DMS 273 (cell line): Measurements from ENCODE around the gene NEDD4L.

Experiments
- DNase-seq: peaks from one replicate; lab custom pipeline; 2025; ENCODE audit not compliant: unreplicated experiment; lab: John Stamatoyannopoulos, UW

The NEDD4L gene

GRCh38 chr18:58407263-58407648 lies 363.2 kb downstream of the NEDD4L start:
- no peak for DNase-seq

DNA sequence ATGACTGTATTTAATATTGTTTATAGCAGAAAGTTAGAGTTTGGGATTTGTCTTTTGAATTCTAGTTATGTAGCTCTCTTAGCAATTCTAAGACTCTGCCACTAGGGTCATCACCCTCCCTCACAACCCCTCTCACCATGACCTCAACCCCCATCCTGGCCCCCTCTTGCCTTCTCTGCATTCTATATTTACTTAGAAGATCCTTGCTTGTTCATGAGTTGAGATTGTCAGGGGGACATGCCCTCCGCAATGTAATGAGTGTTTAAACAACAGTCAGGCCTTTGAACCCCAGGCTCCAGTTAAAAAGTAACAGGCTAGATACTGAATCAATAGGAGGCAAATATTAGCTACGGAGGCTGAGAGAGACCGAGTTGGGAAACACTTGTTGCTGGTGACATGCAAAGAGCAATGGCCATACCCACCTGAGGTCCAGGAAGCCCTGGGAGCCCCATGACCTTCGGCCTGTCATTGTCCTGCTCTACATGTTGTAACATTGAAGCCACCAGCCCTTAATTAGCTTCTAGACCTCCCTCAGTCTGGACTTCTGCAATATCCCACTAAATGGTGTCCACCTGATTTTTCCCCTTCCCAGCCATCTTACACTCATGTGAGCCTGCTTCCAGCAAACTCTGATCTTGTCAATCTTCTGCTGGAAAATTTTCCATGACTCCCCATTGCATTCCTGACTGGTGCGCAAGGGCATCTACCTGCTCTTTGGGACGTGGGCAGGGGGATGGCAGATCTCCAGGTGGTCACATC lies 363.8 kb downstream of the NEDD4L start:
- DNase-seq: no peak

DNA sequence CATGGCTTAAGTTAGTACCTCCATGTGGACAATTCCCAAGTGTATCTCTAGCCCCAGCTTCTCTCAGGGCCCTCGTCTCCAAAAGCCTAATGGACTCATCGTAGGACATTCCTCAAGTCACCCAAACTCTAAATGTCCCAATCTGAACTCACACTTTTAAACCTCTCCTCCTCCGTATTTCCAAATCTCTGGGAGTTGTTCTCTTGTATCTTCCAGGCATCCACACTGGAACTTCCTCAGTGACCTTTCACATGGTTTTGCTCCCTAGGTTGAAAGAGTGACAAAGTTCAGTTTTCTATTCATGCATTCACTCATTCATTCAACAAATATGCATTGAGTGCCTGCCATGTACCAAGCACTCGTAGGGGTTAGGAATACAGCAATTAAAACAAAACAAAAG lies 364.6 kb downstream of the NEDD4L start:
- DNase-seq: no peak

- DNase-seq: no peak
Observed at GRCh38 chr18:58409802-58410445, 365.9 kb downstream of the NEDD4L start.

DNA sequence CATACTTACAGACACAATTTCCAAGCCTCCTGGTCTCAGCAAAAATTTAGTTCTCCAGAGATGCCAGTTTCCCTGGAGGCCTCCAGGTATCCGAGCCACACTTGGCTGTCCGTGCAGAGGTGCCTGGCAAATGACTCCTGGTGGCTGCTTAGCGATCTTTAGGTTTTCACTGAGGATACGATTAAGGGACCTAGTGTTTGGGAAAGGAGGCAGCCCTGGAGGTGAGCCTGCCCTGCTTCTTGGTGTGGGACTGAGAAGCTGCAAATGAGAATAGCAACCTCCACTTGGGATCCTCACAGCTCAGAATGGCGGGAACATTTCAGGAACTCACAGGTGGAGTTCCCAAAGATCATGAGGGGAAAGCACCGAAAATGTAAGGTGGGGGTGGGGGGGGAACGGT lies 367.3 kb downstream of the NEDD4L start:
- no peak for DNase-seq

DNA sequence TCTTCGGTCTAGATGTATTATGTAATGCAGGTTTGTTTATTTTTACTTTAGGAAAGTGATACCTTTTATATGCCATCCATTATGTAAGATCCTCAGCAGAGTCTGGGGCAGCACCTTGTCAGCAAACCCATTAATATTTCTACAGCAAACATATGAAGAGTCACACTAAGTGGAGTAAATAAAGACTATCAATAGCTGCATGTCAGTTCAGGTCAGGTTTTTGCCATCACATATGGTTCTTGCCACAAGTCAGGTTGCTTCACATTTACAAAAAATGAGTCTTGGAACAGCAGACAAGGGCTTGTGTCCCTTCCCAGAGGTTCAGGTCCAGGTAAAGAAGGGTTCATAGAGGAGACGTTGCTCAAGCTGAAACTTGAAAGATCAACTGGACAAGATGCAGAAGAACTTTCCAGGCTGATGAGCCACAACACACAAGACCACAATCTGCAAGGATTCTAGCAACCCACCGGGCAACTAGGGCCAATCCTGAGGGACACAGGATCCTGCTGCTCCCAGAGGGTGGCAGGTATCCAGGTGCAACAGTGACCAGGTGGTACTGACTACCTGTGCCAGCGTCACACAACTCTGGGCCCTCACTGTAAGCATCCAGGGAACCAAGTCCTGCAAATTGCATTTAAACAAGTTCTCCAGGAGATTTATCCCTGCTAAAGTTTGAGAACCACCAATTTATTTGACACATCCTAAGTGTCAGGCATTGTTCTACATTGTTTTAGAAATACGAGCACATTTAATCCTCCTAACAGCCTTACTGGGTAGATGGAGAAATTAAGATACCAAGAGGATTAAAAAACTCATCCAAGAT lies 369.0 kb downstream of the NEDD4L start:
- no peak for DNase-seq

DNA sequence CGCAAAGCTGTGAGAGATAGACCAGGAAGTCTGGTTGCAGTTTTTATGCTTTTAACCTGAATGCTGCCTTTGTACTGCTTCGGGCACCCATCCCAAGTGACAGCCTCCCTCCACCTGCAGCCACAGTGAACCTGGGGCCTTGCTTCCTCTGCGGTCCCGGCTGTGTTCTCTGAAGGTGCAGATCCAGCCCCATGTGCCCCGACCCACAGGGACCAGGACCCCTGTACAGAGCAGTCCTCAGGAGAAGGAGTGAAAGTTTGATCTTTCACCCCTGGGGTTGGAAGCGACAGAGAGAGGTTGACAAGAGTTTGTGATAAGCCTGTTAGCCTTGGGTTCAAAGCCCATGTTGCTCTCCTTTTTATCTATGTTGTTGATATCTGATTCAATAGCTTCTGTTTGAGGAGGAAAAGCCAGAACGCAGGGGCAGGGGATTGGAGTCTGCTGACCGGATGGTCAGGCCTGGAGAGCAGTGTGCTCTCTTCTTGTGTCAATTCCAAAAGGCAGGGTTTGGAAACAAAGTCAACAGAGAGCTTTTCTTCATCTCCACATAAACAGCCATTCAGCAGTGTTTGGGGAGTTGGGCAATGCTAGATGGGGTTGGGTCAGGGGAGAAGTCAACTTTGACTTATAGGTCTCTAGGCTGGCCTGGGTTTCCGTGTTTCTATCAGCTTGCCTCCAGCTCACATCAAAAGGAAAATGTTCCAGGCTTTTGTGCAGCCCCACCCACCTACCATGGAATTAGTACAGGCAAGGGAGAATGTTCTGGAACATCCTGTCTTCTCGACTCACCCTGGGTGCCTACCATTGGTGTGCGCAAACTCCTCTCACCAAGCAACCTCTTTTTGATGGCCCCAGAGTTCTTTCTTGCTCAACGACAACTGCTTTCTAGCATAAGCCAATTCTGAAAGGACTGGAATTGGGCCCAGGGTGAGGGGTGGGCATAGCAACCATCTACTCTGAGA lies 369.9 kb downstream of the NEDD4L start:
- no peak for DNase-seq

DNA sequence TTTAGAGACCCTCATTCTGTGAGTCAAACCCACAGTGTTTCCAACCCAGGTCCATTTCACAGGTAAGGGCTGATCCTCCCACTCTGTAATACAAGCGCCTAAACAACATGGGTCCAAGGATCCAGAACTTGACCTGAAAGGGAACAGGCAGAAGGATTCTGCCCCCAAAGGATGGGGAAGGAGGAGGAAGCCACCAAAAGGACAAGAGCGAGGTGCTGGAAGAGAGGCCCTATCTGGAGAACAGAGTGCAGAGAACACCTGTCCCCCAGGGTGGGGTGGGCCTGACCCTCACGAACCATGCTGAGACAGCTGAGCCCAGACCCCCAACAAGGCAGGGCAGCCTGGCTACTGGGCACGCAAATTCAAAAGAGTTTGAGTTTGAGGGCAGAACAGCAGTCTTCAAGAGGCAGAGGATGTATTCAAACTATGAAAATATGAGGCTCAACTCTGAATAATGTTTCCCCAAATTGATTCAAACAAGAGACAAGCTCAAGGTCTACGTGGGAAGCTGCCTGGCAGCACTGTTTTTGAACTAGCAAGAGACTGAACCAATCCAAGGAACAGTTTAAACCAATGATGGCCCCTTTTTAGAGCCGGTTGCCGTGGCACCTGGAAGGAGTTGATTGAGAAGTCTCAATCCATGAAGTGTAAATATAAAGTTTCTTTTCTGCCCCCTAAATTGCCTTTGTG lies 372.1 kb downstream of the NEDD4L start:
- DNase-seq: peak; percentile 71

DNA sequence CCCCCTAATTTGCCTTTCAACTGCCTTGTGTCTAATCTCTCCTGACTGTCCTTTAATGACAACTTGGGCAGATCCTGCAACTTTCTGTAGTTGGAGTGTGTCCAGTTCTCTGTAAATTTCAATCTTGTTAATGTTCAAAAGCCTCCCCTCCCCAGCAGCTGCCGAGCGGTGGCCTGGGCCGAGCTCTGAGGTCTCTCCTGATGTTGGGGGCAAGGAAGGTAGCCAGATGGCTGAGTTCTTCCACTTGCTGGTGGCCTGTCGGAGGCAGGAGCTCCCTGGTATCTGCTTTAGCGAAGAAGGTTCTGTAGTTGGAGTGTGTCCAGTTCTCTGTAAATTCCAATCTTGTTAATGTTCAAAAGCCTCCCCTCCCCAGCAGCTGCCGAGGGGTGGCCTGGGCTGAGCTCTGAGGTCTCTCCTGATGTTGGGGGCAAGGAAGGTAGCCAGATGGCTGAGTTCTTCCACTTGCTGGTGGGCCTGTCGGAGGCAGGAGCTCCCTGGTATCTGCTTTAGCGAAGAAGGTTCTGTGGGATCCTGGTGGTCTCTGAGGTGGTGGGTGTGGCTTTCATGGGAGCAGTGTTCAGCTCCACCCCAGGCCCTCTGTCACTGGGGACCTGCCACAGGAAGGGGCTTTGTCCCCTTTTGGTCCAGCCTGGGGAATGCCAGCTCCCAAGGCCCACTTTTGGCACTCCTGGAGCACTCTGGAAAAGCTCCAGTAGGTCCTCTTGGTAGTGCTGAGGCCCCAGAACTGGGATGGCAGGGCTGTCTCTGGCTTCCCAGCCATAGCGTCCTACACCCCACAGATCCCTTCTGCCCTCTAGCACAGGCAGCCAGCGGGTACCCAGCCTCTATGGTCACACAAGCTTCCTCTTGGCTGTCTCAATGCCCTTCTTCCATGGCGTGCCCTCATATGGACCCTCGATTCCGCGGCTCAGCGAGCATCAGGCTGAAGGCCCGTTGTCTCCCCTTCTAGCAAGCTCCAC lies 373.0 kb downstream of the NEDD4L start:
- peak; percentile 86 for DNase-seq

GRCh38 chr18:58417752-58418151 lies 373.7 kb downstream of the NEDD4L start:
- no peak for DNase-seq

GRCh38 chr18:58418361-58418760 lies 374.3 kb downstream of the NEDD4L start:
- no peak for DNase-seq

DNA sequence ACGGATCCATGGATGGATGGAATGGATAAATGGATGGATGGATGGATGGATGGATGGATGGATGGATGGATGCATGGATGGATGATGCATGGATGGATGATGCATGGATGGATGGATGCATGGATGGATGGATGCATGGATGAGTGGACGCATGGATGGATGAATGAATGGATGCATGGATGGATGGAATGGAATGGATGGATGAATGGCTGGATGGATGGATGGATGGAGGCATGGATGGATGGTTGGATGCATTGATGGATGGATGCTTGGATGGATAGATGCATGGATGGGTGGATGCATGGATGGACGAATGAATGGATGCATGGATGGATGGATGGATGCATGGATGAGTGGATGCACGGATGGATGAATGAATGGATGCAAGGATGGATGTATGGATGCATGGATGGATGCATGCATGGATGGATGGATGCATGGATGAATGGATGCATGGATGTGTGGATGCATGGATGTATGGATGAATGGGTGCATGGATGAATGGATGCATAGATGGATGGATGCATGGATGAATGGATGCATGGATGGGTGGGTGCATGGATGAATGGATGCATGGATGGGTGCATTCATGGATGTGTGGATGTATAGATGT lies 375.7 kb downstream of the NEDD4L start:
- no peak for DNase-seq

DNA sequence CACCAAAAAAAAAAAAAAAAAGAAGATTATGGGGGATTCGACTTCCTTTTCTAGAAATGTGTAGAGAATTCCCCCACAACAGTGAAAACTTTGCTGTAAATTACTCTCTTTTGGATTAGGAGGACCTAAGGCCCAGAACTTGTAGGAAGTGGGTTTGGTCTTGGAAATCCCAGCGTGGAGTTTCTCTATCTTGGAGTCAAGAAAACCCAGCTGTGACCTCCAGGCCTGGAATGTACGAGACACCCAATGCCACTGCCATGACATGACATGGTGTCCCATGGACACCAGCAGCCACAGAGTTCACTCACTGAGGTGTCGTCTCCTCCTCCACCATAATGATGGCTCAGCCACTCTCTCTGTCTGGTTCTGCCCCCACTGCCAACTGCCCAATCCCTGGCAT lies 382.6 kb downstream of the NEDD4L start:
- no peak for DNase-seq

GRCh38 chr18:58427321-58427720 lies 383.3 kb downstream of the NEDD4L start:
- no peak for DNase-seq

DNA sequence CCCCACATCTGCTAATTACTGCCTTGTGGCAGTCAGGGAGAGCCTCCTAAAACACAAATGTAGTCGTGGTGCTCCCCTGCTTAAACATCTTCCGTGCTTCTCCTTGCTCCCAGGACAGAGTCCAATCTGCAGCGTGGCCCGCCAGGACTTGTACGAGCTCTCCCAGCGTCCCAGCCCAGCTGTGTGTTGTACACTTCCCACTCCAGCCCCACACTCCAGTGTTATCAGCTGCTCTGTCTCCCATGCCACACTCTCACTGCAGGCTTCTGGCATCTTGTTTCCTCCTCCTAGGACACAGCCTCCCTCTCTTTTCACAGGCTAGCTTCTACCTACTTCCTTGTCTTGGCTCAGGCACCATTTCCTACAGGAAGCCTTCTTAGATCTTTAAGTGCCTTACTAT lies 385.4 kb downstream of the NEDD4L start:
- no peak for DNase-seq

- no peak for DNase-seq
Observed at GRCh38 chr18:58431215-58431614, 387.2 kb downstream of the NEDD4L start.

- no peak for DNase-seq
Observed at GRCh38 chr18:58432050-58432727, 388.2 kb downstream of the NEDD4L start.
